Kidney tubule cell (primary cell): ENCODE results near the gene FAM241B.

Experiments
- DNase-seq: peaks from one replicate; pipeline ENCODE4 v3.0.0-alpha.2; 2018; ENCODE audit warnings: low spot score

Gene FAM241B

GRCh38 chr10:69666756-69667155, 36.7 kb downstream of the FAM241B start:
- no peak for DNase-seq

GRCh38 chr10:69668721-69669120, 38.7 kb downstream of the FAM241B start:
- DNase-seq, result no peak

- no peak for DNase-seq
Observed at GRCh38 chr10:69669409-69669808, 39.4 kb downstream of the FAM241B start.

GRCh38 chr10:69673521-69673920, 43.5 kb downstream of the FAM241B start:
- DNase-seq, result no peak

GRCh38 chr10:69674786-69675185, 44.7 kb downstream of the FAM241B start:
- DNase-seq, result no peak

GRCh38 chr10:69676301-69676700, 46.3 kb downstream of the FAM241B start:
- DNase-seq, result no peak

GRCh38 chr10:69677985-69678654, 48.1 kb downstream of the FAM241B start:
- no peak for DNase-seq

- DNase-seq, result no peak
Observed at GRCh38 chr10:69679736-69680135, 49.7 kb downstream of the FAM241B start.

- DNase-seq, result no peak
Observed at GRCh38 chr10:69680610-69681009, 50.6 kb downstream of the FAM241B start.

- no peak for DNase-seq
Observed at GRCh38 chr10:69681436-69681835, 51.4 kb downstream of the FAM241B start.

GRCh38 chr10:69682955-69683474, 53.0 kb downstream of the FAM241B start:
- no peak for DNase-seq
